Activated T-helper 17 cell treated with anti-CD3 and anti-CD28 coated beads, Interleukin-2, amount 50 U/mL, for 72 hours (primary cell): ENCODE measurements around the gene ERFL. TPM values are rescaled to one million over a fixed set of nuclear protein-coding genes. Genes with fewer than 3 reads are reported as not detected.
A peak's percentile ranks its signal among the peaks of the same experiment; 100 is the strongest.

Source experiments
- ATAC-seq: fragments of 150-1000 bp; cut with Tn5 transposase; replicated peaks from 2 replicates; pipeline ENCODE4 v1.10.0; 2021; ENCODE audit warnings: mild to moderate bottlenecking, moderate library complexity
- H3K27ac Mint-ChIP-seq: one replicate; pipeline ENCODE4 v1.8.0; 2022; ENCODE audit warnings: mixed read lengths
- H3K27me3 Mint-ChIP-seq: one replicate; pipeline ENCODE4 v1.8.0; 2022; ENCODE audit warnings: mixed read lengths
- H3K36me3 Mint-ChIP-seq: one replicate; pipeline ENCODE4 v1.8.0; 2022; ENCODE audit warnings: low read depth, mild to moderate bottlenecking, mixed read lengths
- H3K4me1 Mint-ChIP-seq: one replicate; pipeline ENCODE4 v1.8.0; 2022; ENCODE audit warnings: mixed read lengths
- H3K4me3 Mint-ChIP-seq: one replicate; pipeline ENCODE4 v1.8.0; 2022; ENCODE audit warnings: mild to moderate bottlenecking, mixed read lengths
- H3K9me3 Mint-ChIP-seq: one replicate; pipeline ENCODE4 v1.8.0; 2022; ENCODE audit warnings: mixed read lengths
- total RNA-seq, 2 donors: library from RNA; stranded (reverse); gene quantifications; one replicate each; pipeline ENCODE4 v1.2.3, GENCODE V29; 2022

Gene ERFL
- total RNA-seq, 2 donors from 2014 or later, result 0.89 to 2.1 TPM

GRCh38 chr19:41894350-41894749 lies 33.9 kb downstream of the ERFL start:
- Mint-ChIP-seq H3K4me1 (peaks cover 22% of the 10 kb centered on the region), H3K27me3 (no peaks in the 10 kb centered on the region), H3K9me3 (no peaks in the 10 kb centered on the region), H3K27ac (peak overlapping the region; percentile 50), H3K4me3 (no peak overlapping the region), H3K36me3 (peaks cover 78% of the 10 kb centered on the region)
- ATAC-seq, result no peak

- peak overlapping the region; percentile 50 for H3K27ac Mint-ChIP-seq
Observed at GRCh38 chr19:41893899-41894298, 34.4 kb downstream of the ERFL start.

GRCh38 chr19:41892173-41892902 lies 35.9 kb downstream of the ERFL start:
- peak overlapping the region; percentile 73 for H3K27ac Mint-ChIP-seq
- no peak for ATAC-seq
- peaks cover 26% of the 10 kb centered on the region for H3K4me1 Mint-ChIP-seq
- H3K27me3 Mint-ChIP-seq, result no peaks in the 10 kb centered on the region
- peaks cover 76% of the 10 kb centered on the region for H3K36me3 Mint-ChIP-seq
- no peaks in the 10 kb centered on the region for H3K9me3 Mint-ChIP-seq
- H3K4me3 Mint-ChIP-seq, result no peak overlapping the region

More at GRCh38 chr19:41893899-41894298, 34.4 kb downstream of the ERFL start:
- Mint-ChIP-seq H3K9me3 (no peaks in the 10 kb centered on the region), H3K4me1 (peaks cover 17% of the 10 kb centered on the region), H3K27me3 (no peaks in the 10 kb centered on the region), H3K4me3 (no peak overlapping the region), H3K36me3 (peaks cover 78% of the 10 kb centered on the region)
- peak; percentile 23 for ATAC-seq

GRCh38 chr19:41890936-41891335 lies 37.3 kb downstream of the ERFL start:
- H3K36me3 Mint-ChIP-seq, result peaks cover 84% of the 10 kb centered on the region

GRCh38 chr19:41889896-41890295 lies 38.4 kb downstream of the ERFL start:
- no peaks in the 10 kb centered on the region for H3K9me3 Mint-ChIP-seq
- peaks cover 84% of the 10 kb centered on the region for H3K36me3 Mint-ChIP-seq
- no peak for ATAC-seq
- peak overlapping the region; percentile 75 for H3K27ac Mint-ChIP-seq
- H3K4me1 Mint-ChIP-seq, result peaks cover 39% of the 10 kb centered on the region
- H3K4me3 Mint-ChIP-seq, result peak overlapping the region; percentile 23
- no peaks in the 10 kb centered on the region for H3K27me3 Mint-ChIP-seq

More at GRCh38 chr19:41890936-41891335, 37.3 kb downstream of the ERFL start:
- H3K4me1 Mint-ChIP-seq, result peaks cover 38% of the 10 kb centered on the region
- no peak overlapping the region for H3K4me3 Mint-ChIP-seq
- no peak for ATAC-seq
- H3K27me3 Mint-ChIP-seq, result no peaks in the 10 kb centered on the region
- H3K27ac Mint-ChIP-seq, result no peak overlapping the region
- H3K9me3 Mint-ChIP-seq, result no peaks in the 10 kb centered on the region

GRCh38 chr19:41888926-41889325 lies 39.3 kb downstream of the ERFL start:
- Mint-ChIP-seq H3K4me3 (peak overlapping the region; percentile 80), H3K4me1 (peaks cover 40% of the 10 kb centered on the region), H3K9me3 (no peaks in the 10 kb centered on the region), H3K36me3 (peaks cover 88% of the 10 kb centered on the region), H3K27ac (peak overlapping the region; percentile 83), H3K27me3 (no peaks in the 10 kb centered on the region)
- no peak for ATAC-seq

GRCh38 chr19:41887711-41888382 lies 40.4 kb downstream of the ERFL start:
- Mint-ChIP-seq H3K27me3 (no peaks in the 10 kb centered on the region), H3K36me3 (peaks cover 89% of the 10 kb centered on the region), H3K4me1 (peaks cover 40% of the 10 kb centered on the region), H3K27ac (peak overlapping the region; percentile 83), H3K4me3 (peak overlapping the region; percentile 80), H3K9me3 (no peaks in the 10 kb centered on the region)
- peak; percentile 74 for ATAC-seq

GRCh38 chr19:41886761-41887710 lies 41.2 kb downstream of the ERFL start:
- Mint-ChIP-seq H3K27ac (peak overlapping the region; percentile 83), H3K4me1 (peaks cover 47% of the 10 kb centered on the region), H3K36me3 (peaks cover 90% of the 10 kb centered on the region), H3K9me3 (no peaks in the 10 kb centered on the region), H3K4me3 (peak overlapping the region; percentile 80), H3K27me3 (no peaks in the 10 kb centered on the region)
- ATAC-seq, result peak; percentile 67

- Mint-ChIP-seq H3K4me3 (peak overlapping the region; percentile 80), H3K36me3 (peaks cover 64% of the 10 kb centered on the region), H3K9me3 (no peaks in the 10 kb centered on the region), H3K27ac (peak overlapping the region; percentile 83), H3K27me3 (no peaks in the 10 kb centered on the region), H3K4me1 (peaks cover 37% of the 10 kb centered on the region)
- ATAC-seq, result peak; percentile 73
Observed at GRCh38 chr19:41883821-41884733, 44.2 kb downstream of the ERFL start.

- Mint-ChIP-seq H3K27ac (peak overlapping the region; percentile 83), H3K27me3 (no peaks in the 10 kb centered on the region), H3K36me3 (peaks cover 58% of the 10 kb centered on the region), H3K4me3 (peak overlapping the region; percentile 80), H3K4me1 (peaks cover 35% of the 10 kb centered on the region), H3K9me3 (no peaks in the 10 kb centered on the region)
- ATAC-seq, result no peak
Observed at GRCh38 chr19:41883463-41883820, 44.8 kb downstream of the ERFL start.

GRCh38 chr19:41882568-41883462 lies 45.4 kb downstream of the ERFL start, which contains the start of gene ARHGEF1:
TSS of gene ARHGEF1 (plus strand) at chr19:41883184. CDS start at chr19:41888083, 4,899 bp downstream.
- ATAC-seq, result no peak
- Mint-ChIP-seq H3K27me3 (no peaks in the 10 kb centered on the region), H3K4me3 (peak within 1 kb of the TSS; percentile 82), H3K9me3 (no peaks in the 10 kb centered on the region), H3K36me3 (peaks cover 52% of the 10 kb centered on the region), H3K4me1 (peaks cover 29% of the 10 kb centered on the region), H3K27ac (peak within 1 kb of the TSS; percentile 84)

GRCh38 chr19:41880329-41880708 lies 47.9 kb downstream of the ERFL start:
- no peaks in the 10 kb centered on the region for H3K27me3 Mint-ChIP-seq
- ATAC-seq, result no peak
- H3K4me1 Mint-ChIP-seq, result peaks cover 25% of the 10 kb centered on the region
- no peaks in the 10 kb centered on the region for H3K9me3 Mint-ChIP-seq
- H3K27ac Mint-ChIP-seq, result no peak overlapping the region
- peaks cover 29% of the 10 kb centered on the region for H3K36me3 Mint-ChIP-seq
- H3K4me3 Mint-ChIP-seq, result no peak overlapping the region
